Measurements from ENCODE around the gene POLR3K.
"Not testable (repeated sequence)": the region's sequence is repeated elsewhere in the genome, so short reads cannot be mapped to it uniquely, and the experiment has no call there.

POLR3K gene

DNA sequence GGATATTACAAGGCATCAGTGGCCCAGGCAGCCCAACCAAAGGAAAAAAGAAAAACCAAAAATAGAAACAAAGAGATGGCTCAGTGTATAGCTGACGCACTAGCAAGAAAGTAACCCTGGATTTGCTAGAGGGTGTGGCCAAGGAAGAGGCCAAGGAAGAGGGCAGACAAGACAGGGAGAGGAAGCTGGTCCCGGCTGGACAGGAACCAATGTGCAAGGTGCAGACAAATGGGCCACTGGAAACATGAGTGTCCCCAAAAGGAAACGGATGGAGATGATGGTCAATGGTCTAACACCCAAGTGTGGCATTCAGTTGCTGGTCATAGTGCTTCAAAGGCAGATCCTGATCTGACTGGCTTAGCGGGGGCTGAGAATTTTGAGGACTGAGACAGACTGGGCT is 10.7 kb downstream of the POLR3K start:
- DNase-seq (ENCODE audit: low read depth in 2 of 2): no peak

- no peak for DNase-seq (ENCODE audit: low read depth in 2 of 2)
Observed at GRCh38 chr16:42069-42457, 11.3 kb downstream of the POLR3K start.

DNA sequence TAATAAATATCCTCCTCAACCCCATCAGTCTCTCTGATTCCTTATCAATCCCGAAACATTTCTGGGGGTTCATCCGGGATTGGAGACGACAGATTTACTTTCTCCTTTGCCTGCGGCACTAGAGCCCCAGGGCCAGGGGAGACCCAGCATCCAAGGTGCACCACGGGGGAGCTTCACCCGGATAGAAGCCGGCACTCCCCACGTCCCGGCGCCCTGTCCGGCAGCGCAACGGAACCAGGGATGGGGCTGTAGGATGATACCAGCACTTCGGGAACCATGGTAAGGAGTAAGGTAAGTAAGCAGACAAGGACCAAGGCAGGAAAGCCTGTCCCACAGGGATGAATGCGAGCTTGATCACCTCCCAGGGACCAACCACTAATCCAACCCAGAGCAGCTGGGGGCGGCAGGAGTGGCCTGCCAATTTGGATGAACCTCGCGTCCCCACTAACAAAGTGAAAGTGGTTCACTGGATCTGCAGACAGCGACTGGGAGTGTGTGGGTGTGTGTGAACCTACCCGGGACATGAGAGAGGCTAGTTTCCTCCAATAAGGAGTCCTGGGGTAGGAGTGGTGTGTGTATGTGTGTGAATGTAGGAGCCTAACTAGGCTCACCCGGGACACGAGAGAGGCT is 11.9 kb downstream of the POLR3K start:
- no peak for DNase-seq (ENCODE audit: low read depth in 2 of 2)

DNA sequence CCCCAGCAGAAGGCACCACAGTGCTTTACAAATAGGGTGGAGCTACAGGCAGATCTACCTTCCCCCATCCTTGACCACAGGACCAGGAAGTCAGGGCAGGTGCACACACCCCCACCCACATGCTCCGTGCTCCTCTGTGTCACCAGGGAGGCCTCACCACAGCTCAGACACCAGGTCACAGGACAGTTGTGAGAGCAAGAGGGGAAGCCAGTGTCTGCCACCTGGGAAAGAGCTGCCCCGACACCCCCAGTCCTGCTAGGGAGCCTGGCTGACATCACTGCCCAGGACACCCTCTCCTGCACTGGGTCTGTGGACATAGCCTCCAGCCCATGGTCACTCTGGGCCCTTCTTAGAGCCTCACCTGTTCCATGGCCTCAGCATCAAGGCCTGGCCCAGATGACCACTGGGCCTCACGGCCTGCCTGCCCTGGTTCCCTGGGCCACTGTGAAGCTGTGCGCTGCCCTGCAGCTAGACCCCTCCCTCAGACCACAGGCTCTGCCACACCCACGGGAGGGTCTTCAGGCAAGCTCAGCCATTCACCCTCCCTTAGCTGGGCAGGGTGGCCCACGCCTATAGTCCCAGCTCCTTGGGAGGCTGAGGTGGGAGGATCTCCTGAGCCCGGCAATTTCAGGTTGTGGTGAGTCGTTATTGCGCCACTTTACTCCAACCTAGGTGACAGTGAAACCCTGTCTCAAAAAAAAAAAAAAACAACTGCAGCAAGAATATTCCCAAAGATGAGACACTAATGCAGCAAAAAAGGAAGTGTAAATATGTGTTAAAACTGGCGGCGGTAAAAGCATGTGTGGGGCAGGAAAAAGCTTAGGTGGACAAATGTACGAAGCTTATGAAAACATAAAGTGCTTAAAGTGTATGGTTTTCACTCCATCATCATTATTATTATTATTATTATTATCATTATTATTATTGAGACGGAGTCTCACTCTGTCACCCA is 14.2 kb downstream of the POLR3K start:
- peak; percentile 14 to 20 for DNase-seq (ENCODE audit: low read depth in 2 of 2)

DNA sequence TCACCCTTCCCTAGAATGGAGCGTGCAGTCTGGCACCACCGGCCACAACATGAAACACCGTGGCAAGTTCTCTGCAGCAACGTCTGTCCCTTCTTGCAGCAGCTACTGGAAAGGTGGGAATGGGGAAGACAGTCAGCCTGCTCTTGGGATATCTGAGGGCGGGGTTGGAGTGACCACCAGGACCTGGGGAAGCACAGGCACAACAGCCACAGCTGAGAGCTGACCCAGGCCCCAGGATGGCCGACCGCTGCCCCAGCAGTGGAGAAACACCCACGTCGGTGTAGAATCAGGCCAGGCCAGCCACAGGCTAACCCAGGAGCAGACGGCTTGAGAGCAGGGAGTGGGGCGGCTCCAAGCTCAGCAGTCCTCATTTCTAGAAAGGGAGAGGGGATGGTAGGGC is 15.2 kb downstream of the POLR3K start:
- not testable (repeated sequence) for DNase-seq (ENCODE audit: low read depth in 2 of 2)

DNA sequence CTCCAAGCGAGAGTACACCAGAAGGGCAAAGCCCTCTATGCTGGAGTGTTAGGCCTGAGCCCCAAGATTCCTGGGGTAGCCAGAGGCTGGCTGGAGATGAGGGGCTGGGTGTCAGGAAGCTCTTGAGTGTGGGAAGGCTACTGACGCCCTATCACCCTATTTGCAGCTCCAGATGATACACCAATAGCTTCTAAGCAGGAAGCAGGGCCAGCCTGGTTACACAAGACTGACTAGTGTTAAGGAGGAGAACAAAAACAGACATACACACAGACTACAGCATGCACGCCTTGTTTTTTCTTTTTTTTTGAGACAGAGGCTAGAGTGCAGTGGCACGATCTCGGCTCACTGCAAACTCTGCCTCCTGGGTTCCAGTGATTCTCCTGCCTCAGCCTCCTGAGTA is 15.9 kb downstream of the POLR3K start:
- no peak for DNase-seq (ENCODE audit: low read depth in 2 of 2)

GRCh38 chr16:36336-36984 is 16.9 kb downstream of the POLR3K start:
- no peak for DNase-seq (ENCODE audit: low read depth in 2 of 2)

DNA sequence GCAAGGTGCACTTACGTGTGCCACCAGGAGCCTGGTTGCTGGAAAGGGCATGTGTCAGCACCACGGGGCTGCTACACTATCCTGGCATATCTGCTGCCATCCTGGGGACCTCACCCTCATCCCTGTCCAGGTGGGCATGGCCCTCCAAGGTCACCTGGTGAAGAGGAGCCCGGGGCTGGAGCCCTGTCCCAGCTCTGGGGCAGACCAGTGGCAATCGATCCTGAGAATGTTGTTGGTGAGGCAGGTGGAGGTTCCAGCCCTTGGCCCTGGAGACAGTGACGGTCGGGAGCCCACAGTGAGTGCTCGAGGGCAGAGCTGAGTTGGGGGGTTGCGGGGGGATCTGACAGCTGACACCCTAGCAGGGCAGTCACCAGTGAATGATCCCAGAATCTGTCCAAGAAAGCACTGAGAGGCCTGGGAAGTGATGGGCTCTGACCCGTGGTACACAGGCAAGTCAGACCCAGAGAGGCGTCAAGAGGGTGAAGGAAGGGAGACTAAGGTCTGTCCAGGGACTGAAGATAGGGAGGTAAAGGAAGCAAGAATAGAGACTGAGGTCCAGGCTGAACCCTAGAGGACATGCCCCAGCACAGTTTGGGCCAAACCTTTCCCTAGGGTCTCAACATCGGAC is 17.6 kb downstream of the POLR3K start:
- no peak for DNase-seq (ENCODE audit: low read depth in 2 of 2)

- no peak for DNase-seq (ENCODE audit: low read depth in 2 of 2)
Observed at GRCh38 chr16:35011-35677, 18.3 kb downstream of the POLR3K start.

DNA sequence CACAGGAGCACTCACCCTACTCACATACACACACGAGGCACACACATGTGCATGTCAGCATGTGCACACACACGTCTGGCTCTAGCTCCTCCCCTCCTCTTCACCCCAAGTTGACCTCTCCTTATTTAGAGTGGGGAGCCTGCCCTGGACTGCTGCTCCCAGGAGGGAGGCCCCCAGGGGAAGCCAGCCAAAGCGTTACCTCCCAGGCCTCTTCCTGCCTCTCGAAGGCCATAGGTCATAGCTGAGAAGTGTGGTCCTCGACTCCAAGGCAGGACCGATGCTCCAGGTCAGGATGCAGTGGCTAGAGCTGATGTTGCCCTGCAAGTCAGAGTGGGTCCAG is 18.8 kb downstream of the POLR3K start:
- DNase-seq (ENCODE audit: low read depth in 2 of 2): no peak

GRCh38 chr16:33877-34647 is 19.3 kb downstream of the POLR3K start:
- no peak for DNase-seq (ENCODE audit: low read depth in 2 of 2)

GRCh38 chr16:33154-33876 is 20.1 kb downstream of the POLR3K start:
- DNase-seq (ENCODE audit: low read depth in 2 of 2): not testable (repeated sequence)

DNA sequence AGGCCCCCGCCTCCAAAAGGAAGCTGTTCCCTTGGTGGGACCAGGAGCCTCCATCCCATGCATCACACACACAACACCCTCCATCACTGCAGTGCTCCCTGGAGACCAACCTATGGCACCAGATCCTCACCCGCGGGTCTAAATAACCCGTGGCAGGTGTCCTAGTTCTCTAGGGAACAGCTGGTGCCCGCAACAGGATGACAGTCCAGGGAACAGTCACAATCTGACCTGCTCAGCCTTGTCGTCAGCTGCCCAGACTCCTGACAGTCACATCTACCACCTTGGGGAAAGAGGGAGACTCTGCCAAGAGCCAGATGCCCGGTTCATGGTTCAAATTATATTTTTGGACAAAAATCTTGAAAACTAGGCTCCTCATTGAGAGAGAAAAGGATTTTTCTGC is 22.8 kb downstream of the POLR3K start:
- not testable (repeated sequence) for DNase-seq (ENCODE audit: low read depth in 2 of 2)

- not testable (repeated sequence) for DNase-seq (ENCODE audit: low read depth in 2 of 2)
Observed at GRCh38 chr16:25926-26348, 27.5 kb downstream of the POLR3K start.

DNA sequence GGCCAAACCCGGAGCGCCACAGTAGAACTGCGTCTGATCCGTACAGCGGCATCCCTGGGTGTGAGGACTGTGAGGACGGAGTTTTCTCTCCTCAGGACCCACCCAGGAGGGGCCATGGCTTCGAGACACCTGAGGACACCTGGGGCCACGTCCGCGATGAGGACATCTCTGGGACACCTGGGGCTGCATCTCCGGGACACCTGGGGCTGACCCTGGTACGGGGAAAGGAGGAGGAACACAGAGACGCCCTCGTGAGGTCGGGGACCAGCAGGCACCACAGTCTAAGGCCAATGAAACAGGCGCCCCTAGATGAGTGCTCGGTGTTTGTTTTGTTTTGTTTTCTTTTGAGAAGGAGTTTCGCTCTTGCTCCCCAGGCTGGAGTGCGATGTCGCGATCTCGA is 29.3 kb downstream of the POLR3K start:
- not testable (repeated sequence) for DNase-seq (ENCODE audit: low read depth in 2 of 2)

DNA sequence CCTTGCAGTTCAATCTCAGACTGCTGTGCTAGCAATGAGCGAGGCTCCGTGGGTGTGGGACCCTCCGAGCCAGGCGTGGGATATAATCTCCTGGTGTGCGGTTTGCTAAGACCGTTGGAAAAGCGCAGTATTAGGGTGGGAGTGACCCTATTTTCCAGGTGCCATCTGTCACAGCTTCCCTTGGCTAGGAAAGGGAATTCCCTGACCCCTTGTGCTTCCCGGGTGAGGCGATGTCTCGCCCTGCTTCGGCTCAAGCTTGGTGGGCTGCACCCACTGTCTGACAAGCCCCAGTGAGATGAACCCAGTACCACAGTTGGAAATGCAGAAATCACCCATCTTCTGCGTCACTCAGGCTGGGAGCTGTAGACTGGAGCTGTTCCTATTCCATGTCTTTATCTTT is 32.5 kb downstream of the POLR3K start:
- DNase-seq (ENCODE audit: low read depth in 2 of 2): not testable (repeated sequence)

GRCh38 chr16:17062-17765 is 36.2 kb downstream of the POLR3K start:
- not testable (repeated sequence) for DNase-seq (ENCODE audit: low read depth in 2 of 2)

GRCh38 chr16:10772-11171 is 42.6 kb downstream of the POLR3K start:
- DNase-seq (ENCODE audit: low read depth in 2 of 2): peak; percentile 71 to 84

DNA sequence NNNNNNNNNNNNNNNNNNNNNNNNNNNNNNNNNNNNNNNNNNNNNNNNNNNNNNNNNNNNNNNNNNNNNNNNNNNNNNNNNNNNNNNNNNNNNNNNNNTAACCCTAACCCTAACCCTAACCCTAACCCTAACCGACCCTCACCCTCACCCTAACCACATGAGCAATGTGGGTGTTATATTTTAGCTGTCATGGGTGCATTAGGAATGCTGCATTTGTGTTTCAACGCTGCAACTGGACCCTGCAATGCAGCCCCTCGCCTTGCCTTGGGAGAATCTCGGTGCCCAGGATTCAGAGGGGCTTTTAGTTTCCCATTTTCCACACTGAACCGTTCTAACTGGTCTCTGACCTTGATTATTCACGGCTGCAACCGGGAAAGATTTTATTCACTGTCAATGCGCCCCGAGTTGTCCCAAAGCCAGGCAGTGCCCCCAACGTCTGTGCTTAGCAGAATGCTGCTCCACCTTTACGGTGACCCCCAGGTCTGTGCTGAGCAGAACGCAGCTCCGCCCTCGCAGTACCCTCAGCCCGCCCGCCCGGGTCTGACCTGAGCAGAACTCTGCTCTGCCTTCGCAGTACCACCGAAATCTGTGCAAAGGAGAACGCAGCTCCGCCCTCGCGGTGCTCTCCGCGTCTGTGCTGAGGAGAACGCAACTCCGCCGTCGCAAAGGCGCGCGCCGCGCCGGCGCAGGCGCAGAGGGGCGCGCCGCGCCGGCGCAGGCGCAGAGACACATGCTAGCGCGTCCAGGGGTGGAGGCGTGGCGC is 43.3 kb downstream of the POLR3K start:
- no peak for DNase-seq (ENCODE audit: low read depth in 2 of 2)
